Ishikawa (cell line): ENCODE data around the gene CDH13.

Source experiments
- CEBPB ChIP-seq: IDR thresholded peaks from 2 replicates; pipeline ENCODE4 v1.6.1; 2012
- EP300 ChIP-seq: IDR thresholded peaks from 2 replicates; pipeline ENCODE4 v1.6.1; 2012; ENCODE audit warnings: borderline replicate concordance
- REST ChIP-seq: IDR thresholded peaks from 2 replicates; pipeline ENCODE4 v1.6.1; 2012; ENCODE audit warnings: low read depth, mild to moderate bottlenecking
- TCF12 ChIP-seq: IDR thresholded peaks from 2 replicates; pipeline ENCODE4 v1.6.1; 2012; ENCODE audit warnings: low read depth

- TF ChIP-seq CEBPB (no peak), REST (no peak), EP300 (no peak), TCF12 (no peak)
Measured at GRCh38 chr16:83802135-83802534, 1175.4 kb downstream of the CDH13 start.
